Mucosa of descending colon (tissue), 3 donors: Measurements from ENCODE around the gene CFAP65. TPM values are rescaled to one million over a fixed set of nuclear protein-coding genes. Genes with fewer than 3 reads are reported as not detected.

ENCODE experiments used
- ATAC-seq: fragments of 200-7000 bp; cut with Tn5 transposase; one replicate; pipeline ENCODE4 v1.9.1; 2020; ENCODE audit warnings: mild to moderate bottlenecking, moderate library complexity
- DNase-seq, 3 donors: peaks; one replicate each; pipeline ENCODE4 v3.0.0-alpha.2; 2020
- H3K36me3 ChIP-seq: fragments of 200-600 bp; one replicate; pipeline ENCODE4 v1.8.0; 2021; ENCODE audit warnings: low read depth, mild to moderate bottlenecking
- H3K4me1 ChIP-seq: fragments of 200-600 bp; one replicate; pipeline ENCODE4 v1.8.0; 2021; ENCODE audit warnings: low read depth, mild to moderate bottlenecking
- H3K4me3 ChIP-seq: fragments of 200-600 bp; one replicate; pipeline ENCODE4 v1.8.0; 2021; ENCODE audit warnings: mild to moderate bottlenecking
- H3K9me3 ChIP-seq: fragments of 200-600 bp; one replicate; pipeline ENCODE4 v1.8.0; 2021; ENCODE audit warnings: mild to moderate bottlenecking
- intact Hi-C, 2 donors: fragments of 100-400 bp; cut with DNase I in 1 of 2; cut with micrococcal nuclease in 1 of 2; formaldehyde crosslinking; loops; one replicate each; pipeline versions ENCODE4 v1.11.0 to v1.11.1; 2022; cut with DNase I, micrococcal nuclease
- long read RNA-seq, 2 donors: library from polyadenylated mRNA; unstranded; transcript quantifications; one replicate each; pipeline ENCODE4 v2.0.0, GENCODE V29; 2019 to 2021
- total RNA-seq, 3 donors: library from RNA; stranded (reverse); fragmentation: NEBNext Ultra II Directional in 2 of 3; extraction: Animal tissue kit (Norgen Biotek cat#: 25700) in 2 of 3; gene quantifications; one replicate each; pipeline versions ENCODE4 v1.2.1 to v1.2.4, GENCODE V29; 2021 to 2023
- TF ChIP-seq, protein P1 (sequence below): fragments of 200-600 bp; IDR thresholded peaks from one replicate; pipeline ENCODE4 v1.8.0; 2022; ENCODE audit warnings: antibody characterized with exemption, mild to moderate bottlenecking
- donor health status: DM: no; HTN: no; CAD: no; lungs with moderate emphysema.
- donor health status: DM: no; HTN: no; CAD: no.
- donor health status: DM: no; HTN: yes; CAD: no.

The CFAP65 gene, protein sequence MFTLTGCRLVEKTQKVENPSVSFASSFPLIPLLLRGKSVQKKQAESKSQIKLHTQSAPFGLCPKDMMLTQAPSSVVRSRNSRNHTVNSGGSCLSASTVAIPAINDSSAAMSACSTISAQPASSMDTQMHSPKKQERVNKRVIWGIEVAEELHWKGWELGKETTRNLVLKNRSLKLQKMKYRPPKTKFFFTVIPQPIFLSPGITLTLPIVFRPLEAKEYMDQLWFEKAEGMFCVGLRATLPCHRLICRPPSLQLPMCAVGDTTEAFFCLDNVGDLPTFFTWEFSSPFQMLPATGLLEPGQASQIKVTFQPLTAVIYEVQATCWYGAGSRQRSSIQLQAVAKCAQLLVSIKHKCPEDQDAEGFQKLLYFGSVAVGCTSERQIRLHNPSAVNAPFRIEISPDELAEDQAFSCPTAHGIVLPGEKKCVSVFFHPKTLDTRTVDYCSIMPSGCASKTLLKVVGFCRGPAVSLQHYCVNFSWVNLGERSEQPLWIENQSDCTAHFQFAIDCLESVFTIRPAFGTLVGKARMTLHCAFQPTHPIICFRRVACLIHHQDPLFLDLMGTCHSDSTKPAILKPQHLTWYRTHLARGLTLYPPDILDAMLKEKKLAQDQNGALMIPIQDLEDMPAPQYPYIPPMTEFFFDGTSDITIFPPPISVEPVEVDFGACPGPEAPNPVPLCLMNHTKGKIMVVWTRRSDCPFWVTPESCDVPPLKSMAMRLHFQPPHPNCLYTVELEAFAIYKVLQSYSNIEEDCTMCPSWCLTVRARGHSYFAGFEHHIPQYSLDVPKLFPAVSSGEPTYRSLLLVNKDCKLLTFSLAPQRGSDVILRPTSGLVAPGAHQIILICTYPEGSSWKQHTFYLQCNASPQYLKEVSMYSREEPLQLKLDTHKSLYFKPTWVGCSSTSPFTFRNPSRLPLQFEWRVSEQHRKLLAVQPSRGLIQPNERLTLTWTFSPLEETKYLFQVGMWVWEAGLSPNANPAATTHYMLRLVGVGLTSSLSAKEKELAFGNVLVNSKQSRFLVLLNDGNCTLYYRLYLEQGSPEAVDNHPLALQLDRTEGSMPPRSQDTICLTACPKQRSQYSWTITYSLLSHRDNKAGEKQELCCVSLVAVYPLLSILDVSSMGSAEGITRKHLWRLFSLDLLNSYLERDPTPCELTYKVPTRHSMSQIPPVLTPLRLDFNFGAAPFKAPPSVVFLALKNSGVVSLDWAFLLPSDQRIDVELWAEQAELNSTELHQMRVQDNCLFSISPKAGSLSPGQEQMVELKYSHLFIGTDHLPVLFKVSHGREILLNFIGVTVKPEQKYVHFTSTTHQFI (N-terminal part only)
- under 1 TPM; 0.09 to 0.46 (median 0.27) TPM for total RNA-seq
- long read RNA-seq, donor 1 = 0 reads
- long read RNA-seq, donor 2 = 0 reads

DNA sequence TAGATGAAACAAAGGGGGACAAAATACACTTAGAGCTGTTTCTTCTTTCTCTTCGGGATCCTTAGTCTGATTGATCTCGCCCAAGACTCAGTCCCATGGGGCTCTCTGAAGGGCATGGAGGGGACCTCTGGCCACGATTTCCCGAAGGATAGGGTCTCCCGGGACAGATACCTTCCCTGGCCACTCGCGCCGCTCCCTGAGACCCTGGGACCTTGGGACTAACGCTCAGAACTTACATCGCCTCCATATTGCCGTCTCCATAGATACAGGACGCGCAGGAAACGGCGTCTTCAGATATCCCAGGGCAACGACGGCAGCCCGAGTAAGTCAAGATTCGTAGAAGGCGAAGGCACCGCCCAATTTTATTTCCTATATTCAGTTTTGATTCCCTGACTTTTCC is at the start of gene CFAP65:
TSS of gene CFAP65 (minus strand) at position 265 of the 400 bp plus-strand sequence. CDS start 2,468 bp downstream, outside the sequence.
- ATAC-seq (peak; percentile 73), DNase-seq (peak in 2 of 3 donors; percentile 67 to 78)
- Histone ChIP-seq H3K36me3 (no peaks in the 10 kb centered on the region), H3K4me3 (no peak within 1 kb of the TSS), H3K9me3 (no peaks in the 10 kb centered on the region), H3K4me1 (peaks cover 10% of the 10 kb centered on the region)
- TF ChIP-seq, protein P1, sequence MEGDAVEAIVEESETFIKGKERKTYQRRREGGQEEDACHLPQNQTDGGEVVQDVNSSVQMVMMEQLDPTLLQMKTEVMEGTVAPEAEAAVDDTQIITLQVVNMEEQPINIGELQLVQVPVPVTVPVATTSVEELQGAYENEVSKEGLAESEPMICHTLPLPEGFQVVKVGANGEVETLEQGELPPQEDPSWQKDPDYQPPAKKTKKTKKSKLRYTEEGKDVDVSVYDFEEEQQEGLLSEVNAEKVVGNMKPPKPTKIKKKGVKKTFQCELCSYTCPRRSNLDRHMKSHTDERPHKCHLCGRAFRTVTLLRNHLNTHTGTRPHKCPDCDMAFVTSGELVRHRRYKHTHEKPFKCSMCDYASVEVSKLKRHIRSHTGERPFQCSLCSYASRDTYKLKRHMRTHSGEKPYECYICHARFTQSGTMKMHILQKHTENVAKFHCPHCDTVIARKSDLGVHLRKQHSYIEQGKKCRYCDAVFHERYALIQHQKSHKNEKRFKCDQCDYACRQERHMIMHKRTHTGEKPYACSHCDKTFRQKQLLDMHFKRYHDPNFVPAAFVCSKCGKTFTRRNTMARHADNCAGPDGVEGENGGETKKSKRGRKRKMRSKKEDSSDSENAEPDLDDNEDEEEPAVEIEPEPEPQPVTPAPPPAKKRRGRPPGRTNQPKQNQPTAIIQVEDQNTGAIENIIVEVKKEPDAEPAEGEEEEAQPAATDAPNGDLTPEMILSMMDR = no peak
- intact Hi-C loops = no loop called here

DNA sequence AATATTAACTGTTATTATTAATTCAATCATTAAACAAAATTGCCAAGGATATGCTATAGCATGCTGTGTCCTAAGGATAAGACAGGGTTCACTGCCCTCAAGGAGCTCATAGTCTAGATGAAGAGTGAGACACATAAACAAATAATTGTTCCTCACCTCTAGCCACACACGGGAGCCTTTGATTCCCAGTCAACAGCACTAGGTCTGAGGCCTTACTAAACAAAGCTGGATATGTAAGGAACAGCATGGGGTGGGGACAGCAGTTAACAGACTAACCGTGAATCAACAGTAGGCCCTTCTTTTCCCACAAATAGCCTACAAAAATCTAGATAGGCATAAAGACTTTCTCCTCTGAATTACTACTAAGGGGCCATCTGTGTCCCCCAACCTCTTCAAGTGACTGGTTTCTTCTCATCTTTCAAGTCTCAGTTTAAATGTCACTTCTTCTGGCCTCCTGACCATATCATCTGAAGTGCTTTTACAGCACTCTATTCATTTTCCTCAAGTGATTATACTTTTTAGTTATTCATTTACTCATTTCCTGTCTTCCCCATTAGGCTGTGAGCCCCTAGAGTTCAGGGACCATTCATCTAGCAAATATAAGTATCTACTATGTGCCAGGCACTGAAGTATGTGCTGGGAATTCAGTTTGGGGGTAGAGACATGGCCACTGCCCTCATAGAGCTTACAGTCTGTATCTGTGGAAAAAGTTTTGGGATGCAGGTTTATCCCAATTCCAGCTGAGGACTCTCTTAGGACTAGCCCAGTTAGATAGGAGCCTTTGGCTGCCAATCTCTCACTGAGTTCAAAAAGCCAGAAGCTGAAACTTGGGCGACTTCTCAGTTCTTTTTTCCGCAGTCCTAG is 49.4 kb upstream of the CFAP65 start:
- no peak overlapping the region for H3K4me3 ChIP-seq
- H3K9me3 ChIP-seq = no peaks in the 10 kb centered on the region
- H3K4me1 ChIP-seq = peaks cover under 1% of the 10 kb centered on the region
- intact Hi-C loops = no loop called here
- ATAC-seq = peak; percentile 30
- H3K36me3 ChIP-seq = no peaks in the 10 kb centered on the region
- DNase-seq = no peak
- TF ChIP-seq, protein P1 = no peak

DNA sequence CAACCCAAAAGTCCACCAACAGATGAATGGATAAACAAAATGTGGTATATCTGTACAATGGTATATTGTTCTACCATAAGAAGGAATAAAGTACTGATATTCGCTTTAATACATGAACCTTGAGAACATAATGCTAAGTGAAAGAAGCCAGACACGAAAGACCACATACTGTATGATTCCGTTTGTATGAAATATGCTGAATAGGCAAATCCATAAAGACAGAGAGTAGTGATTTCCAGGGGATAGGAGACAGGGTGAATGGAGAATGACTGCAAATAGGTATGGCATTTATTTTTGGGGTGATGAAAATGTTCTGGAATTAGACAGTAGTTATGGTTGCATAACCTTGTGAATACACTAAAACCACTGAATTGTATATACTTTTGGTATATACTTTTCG is 48.0 kb upstream of the CFAP65 start:
- Histone ChIP-seq H3K4me3 (no peak overlapping the region), H3K4me1 (no peaks in the 10 kb centered on the region), H3K9me3 (no peaks in the 10 kb centered on the region), H3K36me3 (no peaks in the 10 kb centered on the region)
- intact Hi-C loops = no loop called here
- TF ChIP-seq, protein P1 = no peak
- no peak for ATAC-seq
- DNase-seq = no peak

DNA sequence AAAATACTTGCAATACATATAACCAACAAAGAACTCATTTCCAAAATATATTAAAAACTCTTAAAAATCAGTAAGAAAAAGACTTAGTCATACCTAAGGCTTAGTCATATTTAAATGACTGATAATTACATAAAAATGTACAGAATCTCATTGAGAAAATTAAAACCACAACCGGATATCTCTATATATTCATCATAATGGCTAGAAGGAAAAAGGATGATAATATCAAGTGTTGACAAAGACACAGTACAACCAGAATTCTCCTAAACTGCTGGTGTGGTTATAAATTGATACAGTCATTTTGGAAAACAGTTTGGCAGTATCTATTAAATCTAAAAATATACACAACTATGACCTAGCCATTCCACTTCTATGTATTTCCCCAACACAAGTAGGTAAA is 46.5 kb upstream of the CFAP65 start:
- ATAC-seq = no peak
- no peaks in the 10 kb centered on the region for H3K4me1 ChIP-seq
- TF ChIP-seq, protein P1 = no peak
- no peak for DNase-seq
- no peaks in the 10 kb centered on the region for H3K9me3 ChIP-seq
- H3K36me3 ChIP-seq = no peaks in the 10 kb centered on the region
- no peak overlapping the region for H3K4me3 ChIP-seq
- intact Hi-C loops = no loop called here
